ENCODE data around the gene GLO1.

DNA sequence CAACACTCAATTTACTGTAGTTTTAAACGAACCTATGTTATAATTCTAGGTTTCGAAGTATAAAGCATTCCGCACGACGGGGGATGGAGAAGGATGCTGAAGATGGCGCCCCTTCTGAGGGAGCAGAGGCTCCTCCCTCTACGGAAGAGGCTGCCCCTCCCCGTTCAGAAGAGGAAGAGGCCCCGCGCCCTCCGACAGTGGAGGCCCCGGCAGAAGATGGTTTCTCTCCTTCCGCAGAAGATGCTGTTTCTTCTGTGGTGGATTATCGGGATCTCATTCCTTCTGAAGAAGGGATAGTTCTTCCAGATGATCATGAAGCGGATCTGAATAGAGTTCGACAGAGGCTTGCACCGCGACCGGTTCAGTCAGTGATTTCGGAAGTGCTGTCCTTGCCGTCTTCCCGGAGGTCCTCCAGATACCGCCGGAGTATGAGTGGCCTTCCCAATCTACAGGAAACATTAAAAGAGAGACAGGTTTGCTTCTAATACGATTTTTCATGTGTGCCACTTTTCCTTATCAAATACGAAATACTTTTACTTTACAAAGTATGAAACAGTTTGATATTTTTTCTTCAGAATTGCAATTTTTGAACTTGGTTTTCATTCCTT lies 19.9 kb upstream of the GLO1 start:
- TF ChIP-seq, protein P1, sequence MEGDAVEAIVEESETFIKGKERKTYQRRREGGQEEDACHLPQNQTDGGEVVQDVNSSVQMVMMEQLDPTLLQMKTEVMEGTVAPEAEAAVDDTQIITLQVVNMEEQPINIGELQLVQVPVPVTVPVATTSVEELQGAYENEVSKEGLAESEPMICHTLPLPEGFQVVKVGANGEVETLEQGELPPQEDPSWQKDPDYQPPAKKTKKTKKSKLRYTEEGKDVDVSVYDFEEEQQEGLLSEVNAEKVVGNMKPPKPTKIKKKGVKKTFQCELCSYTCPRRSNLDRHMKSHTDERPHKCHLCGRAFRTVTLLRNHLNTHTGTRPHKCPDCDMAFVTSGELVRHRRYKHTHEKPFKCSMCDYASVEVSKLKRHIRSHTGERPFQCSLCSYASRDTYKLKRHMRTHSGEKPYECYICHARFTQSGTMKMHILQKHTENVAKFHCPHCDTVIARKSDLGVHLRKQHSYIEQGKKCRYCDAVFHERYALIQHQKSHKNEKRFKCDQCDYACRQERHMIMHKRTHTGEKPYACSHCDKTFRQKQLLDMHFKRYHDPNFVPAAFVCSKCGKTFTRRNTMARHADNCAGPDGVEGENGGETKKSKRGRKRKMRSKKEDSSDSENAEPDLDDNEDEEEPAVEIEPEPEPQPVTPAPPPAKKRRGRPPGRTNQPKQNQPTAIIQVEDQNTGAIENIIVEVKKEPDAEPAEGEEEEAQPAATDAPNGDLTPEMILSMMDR (IDR thresholded peaks at IDR 0.05; ENCODE audit: low read depth, low read length, missing input control), result no peak
- no peak for TF ChIP-seq TAF1 (conservative IDR thresholded peaks at IDR 0.05)
- no peak for TF ChIP-seq RAD21 (IDR thresholded peaks at IDR 0.05)
- TF ChIP-seq, protein P2, sequence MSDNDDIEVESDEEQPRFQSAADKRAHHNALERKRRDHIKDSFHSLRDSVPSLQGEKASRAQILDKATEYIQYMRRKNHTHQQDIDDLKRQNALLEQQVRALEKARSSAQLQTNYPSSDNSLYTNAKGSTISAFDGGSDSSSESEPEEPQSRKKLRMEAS (IDR thresholded peaks at IDR 0.05), result no peak
- TF ChIP-seq JUND (IDR thresholded peaks at IDR 0.05), result no peak
- TF ChIP-seq, protein P3, sequence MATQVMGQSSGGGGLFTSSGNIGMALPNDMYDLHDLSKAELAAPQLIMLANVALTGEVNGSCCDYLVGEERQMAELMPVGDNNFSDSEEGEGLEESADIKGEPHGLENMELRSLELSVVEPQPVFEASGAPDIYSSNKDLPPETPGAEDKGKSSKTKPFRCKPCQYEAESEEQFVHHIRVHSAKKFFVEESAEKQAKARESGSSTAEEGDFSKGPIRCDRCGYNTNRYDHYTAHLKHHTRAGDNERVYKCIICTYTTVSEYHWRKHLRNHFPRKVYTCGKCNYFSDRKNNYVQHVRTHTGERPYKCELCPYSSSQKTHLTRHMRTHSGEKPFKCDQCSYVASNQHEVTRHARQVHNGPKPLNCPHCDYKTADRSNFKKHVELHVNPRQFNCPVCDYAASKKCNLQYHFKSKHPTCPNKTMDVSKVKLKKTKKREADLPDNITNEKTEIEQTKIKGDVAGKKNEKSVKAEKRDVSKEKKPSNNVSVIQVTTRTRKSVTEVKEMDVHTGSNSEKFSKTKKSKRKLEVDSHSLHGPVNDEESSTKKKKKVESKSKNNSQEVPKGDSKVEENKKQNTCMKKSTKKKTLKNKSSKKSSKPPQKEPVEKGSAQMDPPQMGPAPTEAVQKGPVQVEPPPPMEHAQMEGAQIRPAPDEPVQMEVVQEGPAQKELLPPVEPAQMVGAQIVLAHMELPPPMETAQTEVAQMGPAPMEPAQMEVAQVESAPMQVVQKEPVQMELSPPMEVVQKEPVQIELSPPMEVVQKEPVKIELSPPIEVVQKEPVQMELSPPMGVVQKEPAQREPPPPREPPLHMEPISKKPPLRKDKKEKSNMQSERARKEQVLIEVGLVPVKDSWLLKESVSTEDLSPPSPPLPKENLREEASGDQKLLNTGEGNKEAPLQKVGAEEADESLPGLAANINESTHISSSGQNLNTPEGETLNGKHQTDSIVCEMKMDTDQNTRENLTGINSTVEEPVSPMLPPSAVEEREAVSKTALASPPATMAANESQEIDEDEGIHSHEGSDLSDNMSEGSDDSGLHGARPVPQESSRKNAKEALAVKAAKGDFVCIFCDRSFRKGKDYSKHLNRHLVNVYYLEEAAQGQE (IDR thresholded peaks at IDR 0.05), result no peak
- no peak for TF ChIP-seq EGR1 (IDR thresholded peaks at IDR 0.05; ENCODE audit: low read depth in 2 of 2)
- TF ChIP-seq YY1 (IDR thresholded peaks at IDR 0.05), result no peak
- no peak for TF ChIP-seq SP1 (IDR thresholded peaks at IDR 0.05)
